HCT116 (cell line): ENCODE data around the gene CNTNAP5. TPM values are rescaled to one million over a fixed set of nuclear protein-coding genes. Genes with fewer than 3 reads are reported as not detected.

Experiments
- ATAC-seq: fragments of 200-7000 bp; cut with Tn5 transposase; 2 replicates; pipeline ENCODE4 v1.9.1; 2020; ENCODE audit warnings: mild to moderate bottlenecking, moderate library complexity
- BruUV-seq: library from RNA; stranded (reverse); fragments of 400-500 nt; replicated peaks from 2 replicates; lab custom pipeline; 2021; lab: Mats Ljungman, UMichigan
- CTCF ChIA-PET: fragments of 300-600 bp; sonication (Branson Sonifier 250); formaldehyde crosslinking; loops from one replicate; lab custom pipeline; 2021; ENCODE audit warnings: antibody characterized with exemption; lab: Charles Lee
- POLR2A ChIA-PET: fragments of 300-600, 350-600 bp; sonication (Branson Sonifier 250); formaldehyde crosslinking; loops from one replicate; lab custom pipeline; 2021; ENCODE audit warnings: antibody characterized with exemption; lab: Charles Lee
- RAD21 ChIA-PET, 2 experiments: fragments of 300-600 bp; sonication (Branson Sonifier 250); formaldehyde crosslinking; loops; one replicate each; lab custom pipeline; 2023; ENCODE audit warnings: low total read pairs in 2 of 2; ENCODE audit not compliant: uncharacterized antibody in 2 of 2, unreplicated experiment in 2 of 2, low non-redundant PET in 1 of 2; lab: Charles Lee
- DNase-seq: peaks from one replicate; pipeline ENCODE4 v3.0.0-alpha.2; 2010; ENCODE audit warnings: low read depth, low spot score
- H2AFZ ChIP-seq: fragments of 200-600 bp; shearing (Covaris generic), sonication (generic); 2 replicates; pipeline ENCODE4 v1.6.1; 2017; ENCODE audit warnings: low read depth, mixed run types, mixed read lengths, antibody characterized with exemption, low read length; ENCODE audit not compliant: poor library complexity, severe bottlenecking
- H3K27ac ChIP-seq: 2 replicates; pipeline ENCODE4 v1.5.1; 2012; ENCODE audit warnings: low read depth, low read length
- H3K27me3 ChIP-seq: fragments of 200-600 bp; sonication (generic); 2 replicates; pipeline ENCODE4 v1.6.1; 2016; ENCODE audit warnings: mixed run types, low read length, mixed read lengths; ENCODE audit not compliant: insufficient read depth
- H3K36me3 ChIP-seq, 2 experiments: fragments of 200-500 bp in 1 of 2; fragments of 200-600 bp in 1 of 2; sonication (Bioruptor generic) in 1 of 2; sonication (generic) in 1 of 2; 2 replicates each; pipeline versions ENCODE4 v1.5.1 to v1.6.1; 2014 to 2016; ENCODE audit warnings: low read length in 2 of 2, inconsistent platforms in 1 of 2, mixed read lengths in 1 of 2, mixed run types in 1 of 2; ENCODE audit not compliant: insufficient read depth in 2 of 2, control insufficient read depth in 1 of 2
- H3K4me1 ChIP-seq, 2 experiments: fragments of 200-600 bp in 1 of 2; sonication (generic) in 1 of 2; 2 replicates each; pipeline versions ENCODE4 v1.5.1 to v1.6.1; 2012 to 2017; ENCODE audit warnings: low read length in 2 of 2, inconsistent platforms in 1 of 2, mild to moderate bottlenecking in 1 of 2, mixed read lengths in 1 of 2, mixed run types in 1 of 2, moderate library complexity in 1 of 2; ENCODE audit not compliant: insufficient read depth in 2 of 2, control insufficient read depth in 1 of 2
- H3K4me2 ChIP-seq: fragments of 200-600 bp; sonication (generic); 2 replicates; pipeline ENCODE4 v1.6.1; 2017; ENCODE audit warnings: mixed run types, low read length, mixed read lengths
- H3K4me3 ChIP-seq, 2 experiments: fragments of 200-600 bp in 1 of 2; sonication (generic) in 1 of 2; replicated peaks in 1 of 2; 2 replicates each; pipeline ENCODE4 v1.5.1; 2011 to 2016; ENCODE audit warnings: low read length in 2 of 2, control low read depth in 1 of 2, low read depth in 1 of 2, mild to moderate bottlenecking in 1 of 2, mixed read lengths in 1 of 2, mixed run types in 1 of 2
- H3K79me2 ChIP-seq: fragments of 200-600 bp; sonication (generic); 2 replicates; pipeline ENCODE4 v1.6.1; 2017; ENCODE audit warnings: mild to moderate bottlenecking, mixed run types, low read length, moderate library complexity, mixed read lengths; ENCODE audit not compliant: insufficient read depth
- H3K9ac ChIP-seq: fragments of 200-600 bp; sonication (generic); 2 replicates; pipeline ENCODE4 v1.6.1; 2016; ENCODE audit warnings: low read length, mixed read lengths
- H3K9me2 ChIP-seq: fragments of 200-600 bp; sonication (generic), shearing (Covaris generic); 2 replicates; pipeline ENCODE4 v1.6.1; 2017; ENCODE audit warnings: mixed run types, mild to moderate bottlenecking, moderate library complexity; ENCODE audit not compliant: insufficient read depth
- H3K9me3 ChIP-seq, 2 experiments: fragments of 200-500 bp in 1 of 2; fragments of 200-600 bp in 1 of 2; sonication (Bioruptor generic) in 1 of 2; sonication (generic) in 1 of 2; 2 replicates each; pipeline ENCODE4 v1.6.1; 2014 to 2017; ENCODE audit warnings: low read length in 2 of 2, mixed read lengths in 2 of 2, inconsistent platforms in 1 of 2, low read depth in 1 of 2, mild to moderate bottlenecking in 1 of 2, mixed run types in 1 of 2, moderate library complexity in 1 of 2; ENCODE audit not compliant: control insufficient read depth in 1 of 2, insufficient read depth in 1 of 2
- H4K20me1 ChIP-seq: fragments of 200-600 bp; sonication (generic), shearing (Covaris generic); 2 replicates; pipeline ENCODE4 v1.6.1; 2017; ENCODE audit warnings: mixed run types, mild to moderate bottlenecking, moderate library complexity; ENCODE audit not compliant: insufficient read depth
- POLR2AphosphoS5 ChIP-seq: IDR thresholded peaks from 2 replicates; pipeline ENCODE4 v1.6.1; 2011; ENCODE audit warnings: mild to moderate bottlenecking, low read depth, low read length, moderate library complexity
- SRF ChIP-seq: IDR thresholded peaks from 2 replicates; pipeline ENCODE4 v1.6.1; 2012; ENCODE audit warnings: low read depth
- YY1 ChIP-seq: IDR thresholded peaks from 2 replicates; pipeline ENCODE4 v1.6.1; 2011; ENCODE audit warnings: low read length, low read depth, moderate library complexity, mild to moderate bottlenecking; ENCODE audit not compliant: insufficient replicate concordance; ENCODE audit errors: extremely low read depth
- intact Hi-C: fragments of 100-400 bp; cut with micrococcal nuclease; formaldehyde crosslinking; loops from 2 replicates; pipeline ENCODE4 v1.10.0; 2022
- total RNA-seq: library from RNA; stranded (reverse); gene quantifications from one replicate; pipeline ENCODE4 v1.2.1, GENCODE V29; 2021; ENCODE audit not compliant: unreplicated experiment

Gene CNTNAP5
- total RNA-seq, 1 experiment from 2014 or later, result not detected

GRCh38 chr2:124778076-124778475 lies 753.0 kb downstream of the CNTNAP5 start:
- no peak overlapping the region for H2AFZ ChIP-seq
- no peaks in the 10 kb centered on the region for H4K20me1 ChIP-seq
- ATAC-seq (no peak), DNase-seq (no peak)
- no peak for TF ChIP-seq SRF
- intact Hi-C loops, result no loop called here
- H3K27ac ChIP-seq, result no peak overlapping the region
- H3K4me2 ChIP-seq, result no peak overlapping the region
- H3K4me3 ChIP-seq, result no peak overlapping the region
- H3K9me2 ChIP-seq, result no peaks in the 10 kb centered on the region
- H3K27me3 ChIP-seq, result no peaks in the 10 kb centered on the region
- CTCF ChIA-PET, result no interaction called here
- no peaks in the 10 kb centered on the region for H3K79me2 ChIP-seq
- no peaks in the 10 kb centered on the region for H3K4me1 ChIP-seq
- H3K36me3 ChIP-seq, result no peaks in the 10 kb centered on the region
- RAD21 ChIA-PET, result no interaction called here
- no TSS peak for BruUV-seq
- no peak overlapping the region for H3K9ac ChIP-seq
- POLR2A ChIA-PET, result no interaction called here
- H3K9me3 ChIP-seq, result peaks cover 25 to 36% of the 10 kb centered on the region in 2 experiments; a peak in 2 of 4 replicates

DNA sequence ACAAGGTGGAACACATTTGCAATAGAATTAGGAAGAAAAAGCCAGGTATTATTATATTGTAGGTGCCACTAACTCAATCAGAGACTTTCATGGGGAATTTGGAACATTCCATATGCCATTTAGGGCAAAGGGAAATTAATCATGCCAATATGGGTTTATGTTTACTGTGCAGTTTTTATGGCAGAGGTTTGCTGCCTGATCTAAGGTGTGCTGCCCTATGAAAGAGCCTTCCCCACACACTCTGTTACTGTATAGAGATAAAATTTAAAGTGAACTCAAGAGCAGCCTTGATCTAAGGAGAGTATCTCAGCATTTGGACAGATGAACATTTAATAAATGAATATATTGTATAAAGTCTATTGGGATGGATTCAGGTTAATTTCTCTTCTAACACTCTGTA lies 771.6 kb downstream of the CNTNAP5 start:
- no peak overlapping the region for H3K4me2 ChIP-seq
- DNase-seq, result no peak
- H4K20me1 ChIP-seq, result no peaks in the 10 kb centered on the region
- no peaks in the 10 kb centered on the region for H3K27me3 ChIP-seq
- peaks cover 9 to 30% of the 10 kb centered on the region in 2 experiments; a peak in 2 of 4 replicates for H3K9me3 ChIP-seq
- RAD21 ChIA-PET, result no interaction called here
- no peaks in the 10 kb centered on the region for H3K4me1 ChIP-seq
- no peak overlapping the region for H3K27ac ChIP-seq
- H3K9me2 ChIP-seq, result no peaks in the 10 kb centered on the region
- H3K4me3 ChIP-seq, result no peak overlapping the region
- no peak overlapping the region for H2AFZ ChIP-seq
- POLR2A ChIA-PET, result no interaction called here
- no peaks in the 10 kb centered on the region for H3K36me3 ChIP-seq
- CTCF ChIA-PET, result no interaction called here
- no peak overlapping the region for H3K9ac ChIP-seq
- ATAC-seq, result no peak
- BruUV-seq, result no TSS peak
- H3K79me2 ChIP-seq, result no peaks in the 10 kb centered on the region
- intact Hi-C loops, result no loop called here
- no peak for TF ChIP-seq POLR2AphosphoS5

GRCh38 chr2:124797049-124797448 lies 772.0 kb downstream of the CNTNAP5 start:
- Histone ChIP-seq H3K79me2 (no peaks in the 10 kb centered on the region), H3K9me2 (no peaks in the 10 kb centered on the region), H2AFZ (no peak overlapping the region), H3K27me3 (no peaks in the 10 kb centered on the region), H3K4me2 (no peak overlapping the region), H4K20me1 (no peaks in the 10 kb centered on the region), H3K9ac (no peak overlapping the region), H3K4me3 (no peak overlapping the region), H3K27ac (no peak overlapping the region), H3K36me3 (no peaks in the 10 kb centered on the region), H3K4me1 (no peaks in the 10 kb centered on the region), H3K9me3 (peaks cover 9 to 30% of the 10 kb centered on the region in 2 experiments; a peak in 2 of 4 replicates)
- BruUV-seq, result no TSS peak
- no peak for DNase-seq
- POLR2A ChIA-PET, result no interaction called here
- TF ChIP-seq YY1, result no peak
- intact Hi-C loops, result no loop called here
- no peak for ATAC-seq
- CTCF ChIA-PET, result no interaction called here
- RAD21 ChIA-PET, result no interaction called here
